ENCODE data around the gene DENND10. TPM values are rescaled to one million over a fixed set of nuclear protein-coding genes. Genes with fewer than 3 reads are reported as not detected.

The DENND10 gene
- total and polyA plus RNA-seq, 2 experiments from 2014 or later: 41.4 to 41.8 TPM

DNA sequence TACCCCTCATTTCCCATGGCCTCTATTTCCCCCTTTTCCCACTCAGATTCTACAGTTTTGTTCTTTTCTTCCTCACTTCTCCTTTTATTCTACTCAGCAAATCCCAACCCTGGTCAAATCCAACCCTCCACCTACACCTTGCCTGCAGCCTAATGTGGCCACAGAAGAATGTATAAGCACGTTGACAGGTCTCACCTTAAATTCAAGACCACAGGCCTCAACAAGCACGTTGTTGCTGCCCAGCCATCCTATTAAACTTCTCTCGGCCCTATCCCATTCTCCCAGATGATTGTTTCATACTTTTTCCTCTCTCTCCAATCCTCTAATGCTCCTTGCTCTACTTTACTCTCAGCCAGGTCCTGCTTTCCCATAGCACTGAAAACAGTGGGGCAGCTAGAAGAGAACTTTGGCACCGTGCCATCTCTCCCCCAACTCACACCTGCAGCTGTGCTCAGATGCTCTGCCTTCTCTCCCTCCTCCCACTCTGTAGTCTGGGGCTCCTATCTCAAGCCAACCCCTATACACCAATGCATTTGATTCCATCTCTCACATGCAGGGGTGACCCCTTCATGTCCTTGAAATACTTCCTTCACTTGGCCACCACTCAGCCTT lies 16.5 kb upstream of the DENND10 start:
- H3K4me1 ChIP-seq (ENCODE audit: insufficient read depth): no peaks in the 10 kb centered on the region
- no peaks in the 10 kb centered on the region for H4K20me1 ChIP-seq (replicated peaks; ENCODE audit: insufficient read depth)
- H2AFZ ChIP-seq: no peak overlapping the region
- H3K36me3 ChIP-seq (ENCODE audit: insufficient read depth): no peaks in the 10 kb centered on the region
- Mint-ChIP-seq H3K4me1 (peaks cover 3% of the 10 kb centered on the region; the same call in 2 of the 3 replicates), H3K27ac (no peak overlapping the region), H3K27me3 (ENCODE audit: insufficient read depth, low read depth, poor library complexity) (peaks cover 1% of the 10 kb centered on the region), H3K4me3 (no peak overlapping the region), H3K9me3 (no peaks in the 10 kb centered on the region), H3K36me3 (ENCODE audit: low read depth) (no peaks in the 10 kb centered on the region)
- ATAC-seq (no peak), DNase-seq (ENCODE audit: low spot score) (no peak)
- TF ChIP-seq ZNF462 (CRISPR knock-in tag; IDR thresholded peaks at IDR 0.05) (no peak), REST (IDR thresholded peaks at IDR 0.05; ENCODE audit: unreplicated experiment) (no peak), EZH2phosphoT487 (IDR thresholded peaks at IDR 0.05; ENCODE audit: unreplicated experiment) (no peak), POLR2AphosphoS5 (IDR thresholded peaks at IDR 0.05; ENCODE audit: low read depth) (no peak)
- TF ChIP-seq, protein P1, sequence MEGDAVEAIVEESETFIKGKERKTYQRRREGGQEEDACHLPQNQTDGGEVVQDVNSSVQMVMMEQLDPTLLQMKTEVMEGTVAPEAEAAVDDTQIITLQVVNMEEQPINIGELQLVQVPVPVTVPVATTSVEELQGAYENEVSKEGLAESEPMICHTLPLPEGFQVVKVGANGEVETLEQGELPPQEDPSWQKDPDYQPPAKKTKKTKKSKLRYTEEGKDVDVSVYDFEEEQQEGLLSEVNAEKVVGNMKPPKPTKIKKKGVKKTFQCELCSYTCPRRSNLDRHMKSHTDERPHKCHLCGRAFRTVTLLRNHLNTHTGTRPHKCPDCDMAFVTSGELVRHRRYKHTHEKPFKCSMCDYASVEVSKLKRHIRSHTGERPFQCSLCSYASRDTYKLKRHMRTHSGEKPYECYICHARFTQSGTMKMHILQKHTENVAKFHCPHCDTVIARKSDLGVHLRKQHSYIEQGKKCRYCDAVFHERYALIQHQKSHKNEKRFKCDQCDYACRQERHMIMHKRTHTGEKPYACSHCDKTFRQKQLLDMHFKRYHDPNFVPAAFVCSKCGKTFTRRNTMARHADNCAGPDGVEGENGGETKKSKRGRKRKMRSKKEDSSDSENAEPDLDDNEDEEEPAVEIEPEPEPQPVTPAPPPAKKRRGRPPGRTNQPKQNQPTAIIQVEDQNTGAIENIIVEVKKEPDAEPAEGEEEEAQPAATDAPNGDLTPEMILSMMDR (conservative IDR thresholded peaks at IDR 0.05; ENCODE audit: low read depth in 2 of 2): no peak
- H3K79me2 ChIP-seq (replicated peaks; ENCODE audit: insufficient read depth): no peaks in the 10 kb centered on the region
- no peak overlapping the region for H3K4me2 ChIP-seq
- no peak overlapping the region for H3K27ac ChIP-seq (ENCODE audit: low read depth)
- no peaks in the 10 kb centered on the region for H3F3A ChIP-seq (replicated peaks; ENCODE audit: low read depth)
- no peaks in the 10 kb centered on the region for H3K9me2 ChIP-seq (ENCODE audit: insufficient read depth)
- H3K27me3 ChIP-seq (ENCODE audit: insufficient read depth): no peaks in the 10 kb centered on the region
- H3K4me3 ChIP-seq: no peak overlapping the region

Data from GM23338 (cell line).